WTC11 (cell line): Measurements from ENCODE around the gene SPATA46. TPM values are rescaled to one million over a fixed set of nuclear protein-coding genes. Genes with fewer than 3 reads are reported as not detected.

ENCODE experiments used
- ATAC-seq: fragments of 200-7000 bp; cut with Tn5 transposase; 2 replicates; pipeline ENCODE4 v1.10.0; 2021; ENCODE audit warnings: mild to moderate bottlenecking, moderate library complexity
- CTCF ChIA-PET: fragments of 300-600 bp; sonication (Branson Sonifier 250); formaldehyde crosslinking; loops from one replicate; lab custom pipeline; 2021; ENCODE audit warnings: antibody characterized with exemption; lab: Charles Lee
- POLR2A ChIA-PET: fragments of 350-600 bp; sonication (Branson Sonifier 250); formaldehyde crosslinking; loops from one replicate; lab custom pipeline; 2021; ENCODE audit warnings: antibody characterized with exemption; lab: Charles Lee
- DNase-seq: peaks from one replicate; pipeline ENCODE4 v3.0.0; 2021; ENCODE audit warnings: low spot score
- H3K27ac Mint-ChIP-seq: 2 replicates; pipeline ENCODE4 v1.8.0; 2021; ENCODE audit warnings: mixed read lengths
- H3K27me3 Mint-ChIP-seq: 2 replicates; pipeline ENCODE4 v1.8.0; 2021; ENCODE audit warnings: low read depth, mild to moderate bottlenecking, moderate library complexity, mixed read lengths
- H3K36me3 Mint-ChIP-seq: 2 replicates; pipeline ENCODE4 v1.8.0; 2021; ENCODE audit warnings: mixed read lengths
- H3K4me1 Mint-ChIP-seq: 2 replicates; pipeline ENCODE4 v1.8.0; 2022; ENCODE audit warnings: mixed read lengths
- H3K4me3 Mint-ChIP-seq: 2 replicates; pipeline ENCODE4 v1.8.0; 2021; ENCODE audit warnings: mild to moderate bottlenecking, moderate library complexity, mixed read lengths
- H3K9me3 Mint-ChIP-seq: 2 replicates; pipeline ENCODE4 v1.8.0; 2021; ENCODE audit warnings: mixed read lengths
- ATF6 ChIP-seq: sonication (generic); formaldehyde crosslinking; IDR thresholded peaks from 2 replicates; pipeline ENCODE4 v1.8.1; 2023; ENCODE audit warnings: mild to moderate bottlenecking, missing genetic modification reagents
- CBFB ChIP-seq: sonication (generic); formaldehyde crosslinking; IDR thresholded peaks from 2 replicates; pipeline ENCODE4 v1.8.1; 2022; ENCODE audit warnings: mild to moderate bottlenecking, low read depth, missing genetic modification reagents
- CREB1 ChIP-seq: sonication (generic); formaldehyde crosslinking; IDR thresholded peaks from 2 replicates; pipeline ENCODE4 v1.8.0; 2023; ENCODE audit warnings: mild to moderate bottlenecking, missing genetic modification reagents
- ELF4 ChIP-seq: sonication (generic); formaldehyde crosslinking; IDR thresholded peaks from 2 replicates; pipeline ENCODE4 v1.8.1; 2022; ENCODE audit warnings: low read depth, mild to moderate bottlenecking, moderate library complexity, missing genetic modification reagents
- FOXP1 ChIP-seq: sonication (generic); formaldehyde crosslinking; IDR thresholded peaks from 2 replicates; pipeline ENCODE4 v1.8.0; 2022; ENCODE audit warnings: missing genetic modification reagents, mild to moderate bottlenecking, moderate library complexity, borderline replicate concordance
- GRHL2 ChIP-seq: fragments of 250-450 bp; sonication (Bioruptor Pico); IDR thresholded peaks from 2 replicates; pipeline ENCODE4 v1.8.0; 2022; ENCODE audit warnings: mild to moderate bottlenecking, moderate library complexity; ENCODE audit not compliant: insufficient replicate concordance, severe bottlenecking
- GTF2I ChIP-seq: fragments of 250-450 bp; sonication (Bioruptor Pico); conservative IDR thresholded peaks from 2 replicates; pipeline ENCODE4 v1.4.0; 2021; ENCODE audit warnings: mild to moderate bottlenecking
- IRF2 ChIP-seq: sonication (generic); formaldehyde crosslinking; IDR thresholded peaks from 2 replicates; pipeline ENCODE4 v1.8.0; 2022; ENCODE audit warnings: low read depth, missing genetic modification reagents, borderline replicate concordance
- MXD4 ChIP-seq: fragments of 250-450 bp; sonication (Bioruptor Pico); IDR thresholded peaks from 2 replicates; pipeline ENCODE4 v1.8.0; 2021; ENCODE audit warnings: mild to moderate bottlenecking, moderate library complexity, borderline replicate concordance
- MYBL2 ChIP-seq: sonication (generic); formaldehyde crosslinking; IDR thresholded peaks from 2 replicates; pipeline ENCODE4 v1.8.1; 2023; ENCODE audit warnings: mild to moderate bottlenecking, moderate library complexity, missing genetic modification reagents
- NFATC4 ChIP-seq: fragments of 250-450 bp; sonication (Bioruptor Pico); IDR thresholded peaks from 2 replicates; pipeline ENCODE4 v1.9.0; 2021; ENCODE audit warnings: mild to moderate bottlenecking
- NFYB ChIP-seq: sonication (generic); formaldehyde crosslinking; conservative IDR thresholded peaks from 2 replicates; pipeline ENCODE4 v1.8.0; 2022; ENCODE audit warnings: low read depth, missing genetic modification reagents
- NR3C1 ChIP-seq: sonication (generic); formaldehyde crosslinking; conservative IDR thresholded peaks from 2 replicates; pipeline ENCODE4 v1.8.1; 2023; ENCODE audit warnings: low read depth, mild to moderate bottlenecking, missing genetic modification reagents
- TEAD1 ChIP-seq: sonication (generic); formaldehyde crosslinking; IDR thresholded peaks from 2 replicates; pipeline ENCODE4 v1.8.0; 2022; ENCODE audit warnings: mild to moderate bottlenecking, missing genetic modification reagents
- ZBTB21 ChIP-seq: sonication (generic); formaldehyde crosslinking; IDR thresholded peaks from 2 replicates; pipeline ENCODE4 v1.8.1; 2023; ENCODE audit warnings: mild to moderate bottlenecking, missing genetic modification reagents, borderline replicate concordance
- ZNF532 ChIP-seq: fragments of 250-450 bp; sonication (Bioruptor Pico); IDR thresholded peaks from 2 replicates; pipeline ENCODE4 v1.9.0; 2021; ENCODE audit warnings: mild to moderate bottlenecking, borderline replicate concordance
- ZSCAN18 ChIP-seq: fragments of 250-450 bp; sonication (Bioruptor Pico); IDR thresholded peaks from 2 replicates; pipeline ENCODE4 v2.1.2; 2022; ENCODE audit warnings: mild to moderate bottlenecking, moderate library complexity
- total RNA-seq: library from RNA; stranded (reverse); gene quantifications from 3 replicates; pipeline ENCODE4 v1.2.3, GENCODE V29; 2021
- TF ChIP-seq, protein P1 (sequence below): fragments of 250-450 bp; sonication (Bioruptor Pico); IDR thresholded peaks from 2 replicates; pipeline ENCODE4 v1.8.0; 2021; ENCODE audit warnings: mild to moderate bottlenecking
- TF ChIP-seq, protein P2 (sequence below): sonication (generic); formaldehyde crosslinking; IDR thresholded peaks from 2 replicates; pipeline ENCODE4 v1.8.1; 2022; ENCODE audit warnings: missing genetic modification reagents, borderline replicate concordance
- TF ChIP-seq, protein P3 (sequence below): sonication (generic); formaldehyde crosslinking; IDR thresholded peaks from 2 replicates; pipeline ENCODE4 v1.8.0; 2022; ENCODE audit warnings: mild to moderate bottlenecking, missing genetic modification reagents
- TF ChIP-seq, protein P4 (sequence below): sonication (generic); formaldehyde crosslinking; IDR thresholded peaks from 2 replicates; pipeline ENCODE4 v1.8.0; 2022; ENCODE audit warnings: mild to moderate bottlenecking, missing genetic modification reagents

SPATA46 gene
- total RNA-seq, 1 experiment from 2014 or later: not detected

GRCh38 chr1:162367772-162368171, 8.9 kb downstream of the SPATA46 start (continued):
- TF ChIP-seq ZSCAN18 (CRISPR knock-in tag) (no peak), ELF4 (CRISPR knock-in tag) (no peak), CREB1 (CRISPR knock-in tag) (no peak), ATF6 (CRISPR knock-in tag) (no peak), TEAD1 (no peak), GRHL2 (CRISPR knock-in tag) (no peak), MYBL2 (CRISPR knock-in tag) (no peak), ZBTB21 (CRISPR knock-in tag) (no peak)
- TF ChIP-seq, protein P1, sequence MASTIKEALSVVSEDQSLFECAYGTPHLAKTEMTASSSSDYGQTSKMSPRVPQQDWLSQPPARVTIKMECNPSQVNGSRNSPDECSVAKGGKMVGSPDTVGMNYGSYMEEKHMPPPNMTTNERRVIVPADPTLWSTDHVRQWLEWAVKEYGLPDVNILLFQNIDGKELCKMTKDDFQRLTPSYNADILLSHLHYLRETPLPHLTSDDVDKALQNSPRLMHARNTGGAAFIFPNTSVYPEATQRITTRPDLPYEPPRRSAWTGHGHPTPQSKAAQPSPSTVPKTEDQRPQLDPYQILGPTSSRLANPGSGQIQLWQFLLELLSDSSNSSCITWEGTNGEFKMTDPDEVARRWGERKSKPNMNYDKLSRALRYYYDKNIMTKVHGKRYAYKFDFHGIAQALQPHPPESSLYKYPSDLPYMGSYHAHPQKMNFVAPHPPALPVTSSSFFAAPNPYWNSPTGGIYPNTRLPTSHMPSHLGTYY (CRISPR knock-in tag): no peak
- TF ChIP-seq, protein P2, sequence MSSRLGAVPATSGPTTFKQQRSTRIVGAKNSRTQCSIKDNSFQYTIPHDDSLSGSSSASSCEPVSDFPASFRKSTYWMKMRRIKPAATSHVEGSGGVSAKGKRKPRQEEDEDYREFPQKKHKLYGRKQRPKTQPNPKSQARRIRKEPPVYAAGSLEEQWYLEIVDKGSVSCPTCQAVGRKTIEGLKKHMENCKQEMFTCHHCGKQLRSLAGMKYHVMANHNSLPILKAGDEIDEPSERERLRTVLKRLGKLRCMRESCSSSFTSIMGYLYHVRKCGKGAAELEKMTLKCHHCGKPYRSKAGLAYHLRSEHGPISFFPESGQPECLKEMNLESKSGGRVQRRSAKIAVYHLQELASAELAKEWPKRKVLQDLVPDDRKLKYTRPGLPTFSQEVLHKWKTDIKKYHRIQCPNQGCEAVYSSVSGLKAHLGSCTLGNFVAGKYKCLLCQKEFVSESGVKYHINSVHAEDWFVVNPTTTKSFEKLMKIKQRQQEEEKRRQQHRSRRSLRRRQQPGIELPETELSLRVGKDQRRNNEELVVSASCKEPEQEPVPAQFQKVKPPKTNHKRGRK (CRISPR knock-in tag): no peak

- no peak overlapping the region for H3K27ac Mint-ChIP-seq
- H3K36me3 Mint-ChIP-seq: peaks cover 2% of the 10 kb centered on the region; the same call in 1 of the 2 replicates
- DNase-seq: no peak
- no peak for ATAC-seq
- no peaks in the 10 kb centered on the region for H3K9me3 Mint-ChIP-seq
- no peaks in the 10 kb centered on the region for H3K4me1 Mint-ChIP-seq
- CTCF ChIA-PET: interaction anchor here (1.5 to 4.1 kb wide), 3 partner anchors 9 to 311 kb away, joined by 3 to 27 read pairs (median 6); no protein-coding TSS in a partner anchor
- POLR2A ChIA-PET: interaction anchor here (0.6 kb wide), 1 partner anchor 149 kb away, joined by 3 read pairs; no protein-coding TSS in a partner anchor
- no peaks in the 10 kb centered on the region for H3K27me3 Mint-ChIP-seq
- no peak overlapping the region for H3K4me3 Mint-ChIP-seq
- TF ChIP-seq CBFB (CRISPR knock-in tag): no peak
- no peak for TF ChIP-seq NFYB (CRISPR knock-in tag)
- TF ChIP-seq GTF2I: no peak
- no peak for TF ChIP-seq MXD4 (CRISPR knock-in tag)
- TF ChIP-seq NR3C1 (CRISPR knock-in tag): no peak
- no peak for TF ChIP-seq NFATC4 (CRISPR knock-in tag)
- TF ChIP-seq, protein P3, sequence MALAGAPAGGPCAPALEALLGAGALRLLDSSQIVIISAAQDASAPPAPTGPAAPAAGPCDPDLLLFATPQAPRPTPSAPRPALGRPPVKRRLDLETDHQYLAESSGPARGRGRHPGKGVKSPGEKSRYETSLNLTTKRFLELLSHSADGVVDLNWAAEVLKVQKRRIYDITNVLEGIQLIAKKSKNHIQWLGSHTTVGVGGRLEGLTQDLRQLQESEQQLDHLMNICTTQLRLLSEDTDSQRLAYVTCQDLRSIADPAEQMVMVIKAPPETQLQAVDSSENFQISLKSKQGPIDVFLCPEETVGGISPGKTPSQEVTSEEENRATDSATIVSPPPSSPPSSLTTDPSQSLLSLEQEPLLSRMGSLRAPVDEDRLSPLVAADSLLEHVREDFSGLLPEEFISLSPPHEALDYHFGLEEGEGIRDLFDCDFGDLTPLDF (CRISPR knock-in tag): no peak
- no peak for TF ChIP-seq IRF2
- TF ChIP-seq FOXP1 (CRISPR knock-in tag): no peak
- TF ChIP-seq, protein P4, sequence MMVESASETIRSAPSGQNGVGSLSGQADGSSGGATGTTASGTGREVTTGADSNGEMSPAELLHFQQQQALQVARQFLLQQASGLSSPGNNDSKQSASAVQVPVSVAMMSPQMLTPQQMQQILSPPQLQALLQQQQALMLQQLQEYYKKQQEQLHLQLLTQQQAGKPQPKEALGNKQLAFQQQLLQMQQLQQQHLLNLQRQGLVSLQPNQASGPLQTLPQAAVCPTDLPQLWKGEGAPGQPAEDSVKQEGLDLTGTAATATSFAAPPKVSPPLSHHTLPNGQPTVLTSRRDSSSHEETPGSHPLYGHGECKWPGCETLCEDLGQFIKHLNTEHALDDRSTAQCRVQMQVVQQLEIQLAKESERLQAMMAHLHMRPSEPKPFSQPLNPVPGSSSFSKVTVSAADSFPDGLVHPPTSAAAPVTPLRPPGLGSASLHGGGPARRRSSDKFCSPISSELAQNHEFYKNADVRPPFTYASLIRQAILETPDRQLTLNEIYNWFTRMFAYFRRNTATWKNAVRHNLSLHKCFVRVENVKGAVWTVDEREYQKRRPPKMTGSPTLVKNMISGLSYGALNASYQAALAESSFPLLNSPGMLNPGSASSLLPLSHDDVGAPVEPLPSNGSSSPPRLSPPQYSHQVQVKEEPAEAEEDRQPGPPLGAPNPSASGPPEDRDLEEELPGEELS (CRISPR knock-in tag): no peak
- no peak for TF ChIP-seq ZNF532 (CRISPR knock-in tag)
These were observed 9.6 kb downstream of the SPATA46 start for GRCh38 chr1:162367073-162367472.
